PC-3 (cell line): ENCODE results near the gene PUS3. TPM values are rescaled to one million over a fixed set of nuclear protein-coding genes. Genes with fewer than 3 reads are reported as not detected.

Source experiments
- ATAC-seq: fragments of 200-7000 bp; cut with Tn5 transposase; 2 replicates; pipeline ENCODE4 v1.9.1; 2020; ENCODE audit warnings: mild to moderate bottlenecking, moderate library complexity
- BruUV-seq: library from RNA; stranded (reverse); fragments of 400-500 nt; replicated peaks from 2 replicates; lab custom pipeline; 2021; lab: Mats Ljungman, UMichigan
- CTCF ChIA-PET: fragments of 300-600 bp; sonication (Branson Sonifier 250); formaldehyde crosslinking; loops from one replicate; lab custom pipeline; 2022; ENCODE audit warnings: antibody characterized with exemption; lab: Charles Lee
- POLR2A ChIA-PET: fragments of 300-600 bp; sonication (Branson Sonifier 250); formaldehyde crosslinking; loops from one replicate; lab custom pipeline; 2022; ENCODE audit warnings: antibody characterized with exemption; ENCODE audit not compliant: unreplicated experiment; lab: Charles Lee
- DNase-seq: peaks from one replicate; pipeline ENCODE4 v3.0.0-alpha.2; 2015
- H2AFZ ChIP-seq: fragments of 300-600 bp; sonication (generic); 2 replicates; pipeline ENCODE4 v1.6.0; 2016; ENCODE audit warnings: antibody characterized with exemption, low read length
- H3F3A ChIP-seq: fragments of 300-600 bp; sonication (generic); one replicate; pipeline ENCODE4 v1.6.0; 2017; ENCODE audit warnings: antibody characterized with exemption, low read length, control low read depth, mild to moderate bottlenecking; ENCODE audit not compliant: unreplicated experiment
- H3K27ac ChIP-seq: fragments of 300-600 bp; sonication (generic); 2 replicates; pipeline ENCODE4 v1.5.1; 2016; ENCODE audit warnings: mild to moderate bottlenecking, low read length
- H3K27me3 ChIP-seq: fragments of 300-600 bp; sonication (generic); 2 replicates; pipeline ENCODE4 v1.6.1; 2016; ENCODE audit warnings: low read length, mixed read lengths
- H3K36me3 ChIP-seq: fragments of 300-600 bp; sonication (generic); 2 replicates; pipeline ENCODE4 v1.6.1; 2016; ENCODE audit warnings: low read depth, mixed run types, low read length, mixed read lengths
- H3K4me1 ChIP-seq: fragments of 300-600 bp; sonication (generic); 2 replicates; pipeline ENCODE4 v1.5.1; 2016; ENCODE audit warnings: low read length; ENCODE audit not compliant: insufficient read depth
- H3K4me2 ChIP-seq: fragments of 300-600 bp; sonication (generic); 2 replicates; pipeline ENCODE4 v1.6.0; 2016; ENCODE audit warnings: low read length
- H3K4me3 ChIP-seq: fragments of 300-600 bp; sonication (generic); 2 replicates; pipeline ENCODE4 v1.5.1; 2016; ENCODE audit warnings: mild to moderate bottlenecking, low read length, mixed read lengths
- H3K79me2 ChIP-seq: fragments of 300-600 bp; sonication (generic); 2 replicates; pipeline ENCODE4 v1.6.1; 2017; ENCODE audit warnings: low read length, mixed read lengths
- H3K9ac ChIP-seq: fragments of 300-600 bp; sonication (generic); 2 replicates; pipeline ENCODE4 v1.6.0; 2016; ENCODE audit warnings: mild to moderate bottlenecking, low read length
- H3K9me2 ChIP-seq: fragments of 300-600 bp; sonication (generic); replicated peaks from 2 replicates; pipeline ENCODE4 v1.6.1; 2016; ENCODE audit warnings: mixed run types, low read length, mixed read lengths
- H3K9me3 ChIP-seq: fragments of 300-600 bp; sonication (generic); 2 replicates; pipeline ENCODE4 v1.6.1; 2016; ENCODE audit warnings: low read length, mixed read lengths
- H4K20me1 ChIP-seq: fragments of 300-600 bp; sonication (generic); 2 replicates; pipeline ENCODE4 v1.6.1; 2016; ENCODE audit warnings: low read length, mixed read lengths
- EZH2 ChIP-seq: fragments of 300-600 bp; sonication (generic); IDR thresholded peaks from one replicate; pipeline ENCODE4 v1.6.1; 2017; ENCODE audit warnings: antibody characterized with exemption, mild to moderate bottlenecking, low read length; ENCODE audit not compliant: unreplicated experiment
- EZH2phosphoT487 ChIP-seq: fragments of 300-600 bp; sonication (generic); IDR thresholded peaks from 2 replicates; pipeline ENCODE4 v1.6.1; 2018; ENCODE audit warnings: mild to moderate bottlenecking, antibody characterized with exemption, low read length, borderline replicate concordance
- intact Hi-C: fragments of 100-400 bp; cut with micrococcal nuclease; formaldehyde crosslinking; loops from 2 replicates; pipeline ENCODE4 v1.9.0; 2023
- total RNA-seq: library from RNA; depleted of rRNA; stranded (reverse); fragments of >200 nt; gene quantifications from 2 replicates; pipeline ENCODE4 v1.2.3, GENCODE V29; 2014
- TF ChIP-seq, protein P1 (sequence below): fragments of 300-600 bp; sonication (generic); conservative IDR thresholded peaks from 2 replicates; pipeline ENCODE4 v1.5.1; 2017; ENCODE audit warnings: antibody characterized with exemption, low read depth, mild to moderate bottlenecking, low read length

PUS3 gene
- total RNA-seq, 1 experiment from 2014 or later, result 26.2 TPM

DNA sequence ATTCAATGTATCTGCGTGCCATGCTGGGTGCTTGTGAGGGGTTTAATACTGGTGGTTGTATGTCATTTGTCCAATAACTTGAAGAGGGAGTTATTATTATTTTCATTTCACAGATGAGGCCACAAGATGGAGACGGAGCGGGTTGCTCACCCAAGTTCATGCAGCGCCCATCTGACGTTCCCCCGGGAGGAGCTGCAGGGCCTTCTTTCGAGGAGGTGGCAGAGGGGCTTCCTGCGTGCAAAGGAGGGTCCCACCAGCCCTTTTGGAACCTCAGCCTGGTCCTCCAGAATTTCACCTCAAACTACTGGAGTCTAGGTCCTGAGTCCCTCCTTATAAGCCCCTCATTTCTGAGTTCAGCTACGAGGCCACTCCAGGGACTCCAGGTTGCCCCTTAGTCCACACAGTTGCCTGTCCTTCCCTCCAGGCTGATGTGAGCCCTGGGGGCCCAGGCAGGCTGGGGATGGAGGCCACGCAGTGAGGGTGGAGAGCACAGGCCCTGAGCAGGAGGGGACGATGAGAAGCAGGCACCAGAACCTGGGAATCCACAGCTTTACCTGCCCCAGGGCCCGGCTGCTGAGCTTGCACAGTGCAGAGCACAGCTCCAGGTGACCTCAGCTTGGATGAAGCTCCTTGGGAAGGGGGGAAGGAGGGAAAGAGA lies 39.9 kb upstream of the PUS3 start:
- Histone ChIP-seq H3K27me3 (no peaks in the 10 kb centered on the region), H3K9me3 (no peaks in the 10 kb centered on the region), H3K9ac (no peak overlapping the region), H3K79me2 (no peaks in the 10 kb centered on the region), H3F3A (no peaks in the 10 kb centered on the region), H3K9me2 (no peaks in the 10 kb centered on the region), H4K20me1 (no peaks in the 10 kb centered on the region), H3K4me3 (no peak overlapping the region), H2AFZ (peak overlapping the region; percentile 60), H3K4me2 (no peak overlapping the region), H3K36me3 (no peaks in the 10 kb centered on the region), H3K27ac (no peak overlapping the region), H3K4me1 (peaks cover 6% of the 10 kb centered on the region; the same call in 1 of the 2 replicates)
- POLR2A ChIA-PET, result no interaction called here
- BruUV-seq, result no TSS peak
- TF ChIP-seq EZH2 (no peak), EZH2phosphoT487 (no peak)
- TF ChIP-seq, protein P1, sequence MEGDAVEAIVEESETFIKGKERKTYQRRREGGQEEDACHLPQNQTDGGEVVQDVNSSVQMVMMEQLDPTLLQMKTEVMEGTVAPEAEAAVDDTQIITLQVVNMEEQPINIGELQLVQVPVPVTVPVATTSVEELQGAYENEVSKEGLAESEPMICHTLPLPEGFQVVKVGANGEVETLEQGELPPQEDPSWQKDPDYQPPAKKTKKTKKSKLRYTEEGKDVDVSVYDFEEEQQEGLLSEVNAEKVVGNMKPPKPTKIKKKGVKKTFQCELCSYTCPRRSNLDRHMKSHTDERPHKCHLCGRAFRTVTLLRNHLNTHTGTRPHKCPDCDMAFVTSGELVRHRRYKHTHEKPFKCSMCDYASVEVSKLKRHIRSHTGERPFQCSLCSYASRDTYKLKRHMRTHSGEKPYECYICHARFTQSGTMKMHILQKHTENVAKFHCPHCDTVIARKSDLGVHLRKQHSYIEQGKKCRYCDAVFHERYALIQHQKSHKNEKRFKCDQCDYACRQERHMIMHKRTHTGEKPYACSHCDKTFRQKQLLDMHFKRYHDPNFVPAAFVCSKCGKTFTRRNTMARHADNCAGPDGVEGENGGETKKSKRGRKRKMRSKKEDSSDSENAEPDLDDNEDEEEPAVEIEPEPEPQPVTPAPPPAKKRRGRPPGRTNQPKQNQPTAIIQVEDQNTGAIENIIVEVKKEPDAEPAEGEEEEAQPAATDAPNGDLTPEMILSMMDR, result no peak
- CTCF ChIA-PET, result interaction anchor here (1.0 kb wide), 1 partner anchor 118 kb away, joined by 4 read pairs; no protein-coding TSS in a partner anchor
- intact Hi-C loops, result loop anchor here (1.0 to 2.0 kb wide), 2 partner anchors 118 to 251 kb away; no protein-coding TSS in a partner anchor
- ATAC-seq (no peak), DNase-seq (no peak)

- no peaks in the 10 kb centered on the region for H3K79me2 ChIP-seq
- intact Hi-C loops, result loop anchor here (1.0 to 2.0 kb wide), 2 partner anchors 119 to 252 kb away; no protein-coding TSS in a partner anchor
- H3K36me3 ChIP-seq, result no peaks in the 10 kb centered on the region
- BruUV-seq, result no TSS peak
- peaks cover 6% of the 10 kb centered on the region; the same call in 1 of the 2 replicates for H3K4me1 ChIP-seq
- TF ChIP-seq EZH2, result no peak
- TF ChIP-seq EZH2phosphoT487, result no peak
- TF ChIP-seq, protein P1, result peak; percentile 96
- peak overlapping the region; percentile 3; the same call in 1 of the 2 replicates for H3K4me2 ChIP-seq
- no peaks in the 10 kb centered on the region for H3K9me2 ChIP-seq
- ATAC-seq (peak; percentile 90), DNase-seq (peak; percentile 72)
- H3K27me3 ChIP-seq, result no peaks in the 10 kb centered on the region
- no peak overlapping the region for H3K27ac ChIP-seq
- no peaks in the 10 kb centered on the region for H4K20me1 ChIP-seq
- no peaks in the 10 kb centered on the region for H3F3A ChIP-seq
- CTCF ChIA-PET, result interaction anchor here (0.6 to 1.0 kb wide), 3 partner anchors 119 to 254 kb away, joined by 3 to 8 read pairs (median 4); no protein-coding TSS in a partner anchor
- H3K9ac ChIP-seq, result no peak overlapping the region
- POLR2A ChIA-PET, result no interaction called here
- no peak overlapping the region for H3K4me3 ChIP-seq
- peak overlapping the region; percentile 60 for H2AFZ ChIP-seq
- no peaks in the 10 kb centered on the region for H3K9me3 ChIP-seq
Measured at GRCh38 chr11:125941619-125942611, 38.9 kb upstream of the PUS3 start.
